ENCODE measurements around the gene GET4. TPM values are rescaled to one million over a fixed set of nuclear protein-coding genes. Genes with fewer than 3 reads are reported as not detected.

GET4 gene
- total and polyA plus RNA-seq, 2 of the 13 experiments (the other 11 are each of a cell fraction or from before 2014, with no cell fraction given): 28.2 to 35.2 TPM

DNA sequence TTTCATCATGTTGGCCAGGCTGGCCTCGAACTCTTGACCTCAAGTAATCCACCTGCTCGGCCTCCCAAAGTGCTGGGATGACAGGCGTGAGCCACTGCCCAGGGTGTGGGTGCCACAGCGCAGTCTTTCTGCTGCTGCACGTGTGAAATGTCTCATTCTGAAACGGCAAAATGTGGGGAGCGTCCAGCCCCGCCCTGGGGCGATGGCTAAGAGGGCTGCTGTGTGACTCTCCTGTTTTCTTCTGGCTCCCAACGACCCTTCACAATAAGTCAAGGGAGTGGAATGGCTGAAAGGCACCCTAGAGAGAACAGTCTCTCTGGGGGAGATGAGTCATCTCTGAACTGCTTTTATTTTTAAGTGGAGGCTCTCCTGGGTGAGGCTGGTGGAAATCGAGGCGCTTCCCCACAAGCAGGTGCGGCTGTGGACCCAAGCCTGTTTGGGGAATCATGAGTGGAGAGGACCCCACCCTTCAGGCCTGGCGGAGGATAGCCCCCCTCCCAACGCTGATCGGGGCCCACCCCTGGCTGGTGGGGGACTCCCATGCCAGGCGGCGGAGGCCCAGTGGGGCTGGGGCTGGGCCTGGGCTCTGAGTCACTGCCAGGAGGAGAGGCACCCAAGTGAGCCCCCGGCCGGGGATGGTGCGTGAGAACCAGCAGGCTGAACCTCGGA lies 60.2 kb downstream of the GET4 start:
- in situ Hi-C loops (cut with HindIII; ENCODE audit: extremely low pct_ligation_motif_present, low pct_unique_long_range_greater_than_20kb): no loop called here
- no peaks in the 10 kb centered on the region for H3K79me2 ChIP-seq (ENCODE audit: insufficient read depth, low read length)
- H3K4me2 ChIP-seq (ENCODE audit: low read depth, low read length): no peak overlapping the region
- intact Hi-C loops (cut with micrococcal nuclease; ENCODE audit: unreplicated experiment): no loop called here
- FAIRE-seq (no peak), ATAC-seq (no peak; the same call in 1 of the 3 replicates), DNase-seq (ENCODE audit: low spot score) (no peak)
- H3K27me3 ChIP-seq (ENCODE audit: control insufficient read depth in 1 of 2, insufficient read depth in 2 of 2, low read length in 2 of 2): no peaks in the 10 kb centered on the region
- no TSS peak for BruUV-seq (replicated peaks)
- H3K36me3 ChIP-seq (replicated peaks in 1 of 2; ENCODE audit: control insufficient read depth in 1 of 2, insufficient read depth in 2 of 2, low read length in 2 of 2): no peaks in the 10 kb centered on the region
- peaks cover 13% of the 10 kb centered on the region for H3K4me1 ChIP-seq (ENCODE audit: insufficient read depth, low read length)
- H3K9me3 ChIP-seq (ENCODE audit: low read length): no peaks in the 10 kb centered on the region
- no peak overlapping the region for H2AFZ ChIP-seq (ENCODE audit: low read length)
- no peak overlapping the region for H3K9ac ChIP-seq (ENCODE audit: insufficient read depth, low read depth, low read length)
- ChIA-PET CTCF (ENCODE audit: low intra/inter-chr PET ratio, low total read pairs) (no interaction called here), POLR2A (no interaction called here)
- WGBS (ENCODE audit: low lambda C conversion rate): 81% methylated on average over 16 of the region's 22 CpGs
- H4K20me1 ChIP-seq (ENCODE audit: insufficient read depth, low read length): no peaks in the 10 kb centered on the region
- H3K4me3 ChIP-seq (replicated peaks in 1 of 3; ENCODE audit: insufficient read depth in 1 of 3, low read depth in 2 of 3, low read length in 3 of 3): no peak overlapping the region
- H3K27ac ChIP-seq (ENCODE audit: extremely low read length, insufficient read depth, low read length): no peak overlapping the region
- no peak for TF ChIP-seq JUNB (CRISPR knock-in tag; IDR thresholded peaks at IDR 0.05; ENCODE audit: borderline replicate concordance)
- no peak for TF ChIP-seq ZNF850 (CRISPR knock-in tag; conservative IDR thresholded peaks at IDR 0.05)
- TF ChIP-seq SP140L (CRISPR knock-in tag; IDR thresholded peaks at IDR 0.05; ENCODE audit: borderline replicate concordance): no peak
- TF ChIP-seq, protein P1, sequence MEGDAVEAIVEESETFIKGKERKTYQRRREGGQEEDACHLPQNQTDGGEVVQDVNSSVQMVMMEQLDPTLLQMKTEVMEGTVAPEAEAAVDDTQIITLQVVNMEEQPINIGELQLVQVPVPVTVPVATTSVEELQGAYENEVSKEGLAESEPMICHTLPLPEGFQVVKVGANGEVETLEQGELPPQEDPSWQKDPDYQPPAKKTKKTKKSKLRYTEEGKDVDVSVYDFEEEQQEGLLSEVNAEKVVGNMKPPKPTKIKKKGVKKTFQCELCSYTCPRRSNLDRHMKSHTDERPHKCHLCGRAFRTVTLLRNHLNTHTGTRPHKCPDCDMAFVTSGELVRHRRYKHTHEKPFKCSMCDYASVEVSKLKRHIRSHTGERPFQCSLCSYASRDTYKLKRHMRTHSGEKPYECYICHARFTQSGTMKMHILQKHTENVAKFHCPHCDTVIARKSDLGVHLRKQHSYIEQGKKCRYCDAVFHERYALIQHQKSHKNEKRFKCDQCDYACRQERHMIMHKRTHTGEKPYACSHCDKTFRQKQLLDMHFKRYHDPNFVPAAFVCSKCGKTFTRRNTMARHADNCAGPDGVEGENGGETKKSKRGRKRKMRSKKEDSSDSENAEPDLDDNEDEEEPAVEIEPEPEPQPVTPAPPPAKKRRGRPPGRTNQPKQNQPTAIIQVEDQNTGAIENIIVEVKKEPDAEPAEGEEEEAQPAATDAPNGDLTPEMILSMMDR (CRISPR knock-in tag; IDR thresholded peaks at IDR 0.05): no peak
- no peak for TF ChIP-seq ZNF260 (CRISPR knock-in tag; IDR thresholded peaks at IDR 0.05; ENCODE audit: borderline replicate concordance, low read depth)
- TF ChIP-seq, protein P2, sequence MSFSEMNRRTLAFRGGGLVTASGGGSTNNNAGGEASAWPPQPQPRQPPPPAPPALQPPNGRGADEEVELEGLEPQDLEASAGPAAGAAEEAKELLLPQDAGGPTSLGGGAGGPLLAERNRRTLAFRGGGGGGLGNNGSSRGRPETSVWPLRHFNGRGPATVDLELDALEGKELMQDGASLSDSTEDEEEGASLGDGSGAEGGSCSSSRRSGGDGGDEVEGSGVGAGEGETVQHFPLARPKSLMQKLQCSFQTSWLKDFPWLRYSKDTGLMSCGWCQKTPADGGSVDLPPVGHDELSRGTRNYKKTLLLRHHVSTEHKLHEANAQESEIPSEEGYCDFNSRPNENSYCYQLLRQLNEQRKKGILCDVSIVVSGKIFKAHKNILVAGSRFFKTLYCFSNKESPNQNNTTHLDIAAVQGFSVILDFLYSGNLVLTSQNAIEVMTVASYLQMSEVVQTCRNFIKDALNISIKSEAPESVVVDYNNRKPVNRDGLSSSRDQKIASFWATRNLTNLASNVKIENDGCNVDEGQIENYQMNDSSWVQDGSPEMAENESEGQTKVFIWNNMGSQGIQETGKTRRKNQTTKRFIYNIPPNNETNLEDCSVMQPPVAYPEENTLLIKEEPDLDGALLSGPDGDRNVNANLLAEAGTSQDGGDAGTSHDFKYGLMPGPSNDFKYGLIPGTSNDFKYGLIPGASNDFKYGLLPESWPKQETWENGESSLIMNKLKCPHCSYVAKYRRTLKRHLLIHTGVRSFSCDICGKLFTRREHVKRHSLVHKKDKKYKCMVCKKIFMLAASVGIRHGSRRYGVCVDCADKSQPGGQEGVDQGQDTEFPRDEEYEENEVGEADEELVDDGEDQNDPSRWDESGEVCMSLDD (CRISPR knock-in tag; IDR thresholded peaks at IDR 0.05; ENCODE audit: borderline replicate concordance): no peak
- no peak for TF ChIP-seq SMARCE1 (IDR thresholded peaks at IDR 0.05; ENCODE audit: borderline replicate concordance)
- TF ChIP-seq TBP (CRISPR knock-in tag; IDR thresholded peaks at IDR 0.05): no peak
- no peak for TF ChIP-seq ZNF296 (CRISPR knock-in tag; conservative IDR thresholded peaks at IDR 0.05)
- no peak for TF ChIP-seq ZNF235 (CRISPR knock-in tag; IDR thresholded peaks at IDR 0.05; ENCODE audit: borderline replicate concordance)
- no peak for TF ChIP-seq HCFC1 (IDR thresholded peaks at IDR 0.05; ENCODE audit: low read depth, low read length)
- no peak for TF ChIP-seq ZNF883 (CRISPR knock-in tag; IDR thresholded peaks at IDR 0.05; ENCODE audit: not compliant biosample characterization)
- no peak for TF ChIP-seq ZFP37 (CRISPR knock-in tag; IDR thresholded peaks at IDR 0.05; ENCODE audit: borderline replicate concordance)
- no peak for TF ChIP-seq CREM (IDR thresholded peaks at IDR 0.05)
- TF ChIP-seq CREM (CRISPR knock-in tag; IDR thresholded peaks at IDR 0.05): no peak
- TF ChIP-seq, protein P3, sequence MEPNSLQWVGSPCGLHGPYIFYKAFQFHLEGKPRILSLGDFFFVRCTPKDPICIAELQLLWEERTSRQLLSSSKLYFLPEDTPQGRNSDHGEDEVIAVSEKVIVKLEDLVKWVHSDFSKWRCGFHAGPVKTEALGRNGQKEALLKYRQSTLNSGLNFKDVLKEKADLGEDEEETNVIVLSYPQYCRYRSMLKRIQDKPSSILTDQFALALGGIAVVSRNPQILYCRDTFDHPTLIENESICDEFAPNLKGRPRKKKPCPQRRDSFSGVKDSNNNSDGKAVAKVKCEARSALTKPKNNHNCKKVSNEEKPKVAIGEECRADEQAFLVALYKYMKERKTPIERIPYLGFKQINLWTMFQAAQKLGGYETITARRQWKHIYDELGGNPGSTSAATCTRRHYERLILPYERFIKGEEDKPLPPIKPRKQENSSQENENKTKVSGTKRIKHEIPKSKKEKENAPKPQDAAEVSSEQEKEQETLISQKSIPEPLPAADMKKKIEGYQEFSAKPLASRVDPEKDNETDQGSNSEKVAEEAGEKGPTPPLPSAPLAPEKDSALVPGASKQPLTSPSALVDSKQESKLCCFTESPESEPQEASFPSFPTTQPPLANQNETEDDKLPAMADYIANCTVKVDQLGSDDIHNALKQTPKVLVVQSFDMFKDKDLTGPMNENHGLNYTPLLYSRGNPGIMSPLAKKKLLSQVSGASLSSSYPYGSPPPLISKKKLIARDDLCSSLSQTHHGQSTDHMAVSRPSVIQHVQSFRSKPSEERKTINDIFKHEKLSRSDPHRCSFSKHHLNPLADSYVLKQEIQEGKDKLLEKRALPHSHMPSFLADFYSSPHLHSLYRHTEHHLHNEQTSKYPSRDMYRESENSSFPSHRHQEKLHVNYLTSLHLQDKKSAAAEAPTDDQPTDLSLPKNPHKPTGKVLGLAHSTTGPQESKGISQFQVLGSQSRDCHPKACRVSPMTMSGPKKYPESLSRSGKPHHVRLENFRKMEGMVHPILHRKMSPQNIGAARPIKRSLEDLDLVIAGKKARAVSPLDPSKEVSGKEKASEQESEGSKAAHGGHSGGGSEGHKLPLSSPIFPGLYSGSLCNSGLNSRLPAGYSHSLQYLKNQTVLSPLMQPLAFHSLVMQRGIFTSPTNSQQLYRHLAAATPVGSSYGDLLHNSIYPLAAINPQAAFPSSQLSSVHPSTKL (CRISPR knock-in tag; IDR thresholded peaks at IDR 0.05): no peak
- no peak for TF ChIP-seq SKI (IDR thresholded peaks at IDR 0.05; ENCODE audit: partially characterized antibody)
- TF ChIP-seq SALL2 (CRISPR knock-in tag; IDR thresholded peaks at IDR 0.05): no peak

Measured in HepG2 (cell line).